Measurements from ENCODE around the gene LZTS2.

LZTS2 gene

GRCh38 chr10:101056365-101057151, 57.0 kb downstream of the LZTS2 start:
- DNase-seq = no peak

All from hippocampal formation (tissue), 2 donors.